Kidney (tissue), 14 donors: ENCODE results near the gene SFXN2. TPM values are rescaled to one million over a fixed set of nuclear protein-coding genes. Genes with fewer than 3 reads are reported as not detected.
A peak's percentile ranks its signal among the peaks of the same experiment; 100 is the strongest.

Experiments
- DNase-seq, 5 donors: peaks; one replicate each; pipeline ENCODE4 v3.0.0-alpha.2; 2013 to 2020
- FAIRE-seq: peaks from 2 replicates; lab custom pipeline; 2012; peaks lifted over from hg19 to GRCh38; lab: Jason Lieb, UNC
- H3K27ac ChIP-seq, 2 donors: one replicate each; pipeline ENCODE4 v1.7.0; 2013; ENCODE audit warnings: low read depth in 2 of 2, low read length in 2 of 2, inconsistent platforms in 1 of 2
- H3K27me3 ChIP-seq: one replicate; pipeline ENCODE4 v1.7.1; 2013; ENCODE audit warnings: low read length, inconsistent platforms; ENCODE audit not compliant: control insufficient read depth, insufficient read depth
- H3K36me3 ChIP-seq, 3 donors: one replicate each; pipeline versions ENCODE4 v1.7.0 to v1.7.1; 2013; ENCODE audit warnings: low read length in 3 of 3, control low read depth in 1 of 3, inconsistent platforms in 1 of 3; ENCODE audit not compliant: insufficient read depth in 3 of 3, control insufficient read depth in 2 of 3
- H3K4me1 ChIP-seq, 3 donors: one replicate each; pipeline versions ENCODE4 v1.7.0 to v1.7.1; 2013; ENCODE audit warnings: low read length in 3 of 3, inconsistent platforms in 1 of 3, low read depth in 1 of 3; ENCODE audit not compliant: control insufficient read depth in 2 of 3, insufficient read depth in 2 of 3
- H3K4me3 ChIP-seq, 3 donors: one replicate each; pipeline versions ENCODE4 v1.7.0 to v1.8.1; 2013; ENCODE audit warnings: low read length in 3 of 3, control low read depth in 1 of 3, inconsistent platforms in 1 of 3
- H3K9ac ChIP-seq, 3 donors: one replicate each; pipeline versions ENCODE4 v1.7.0 to v1.7.1; 2013; ENCODE audit warnings: low read length in 3 of 3, control low read depth in 1 of 3, inconsistent platforms in 1 of 3
- H3K9me3 ChIP-seq, 3 donors: one replicate each; pipeline versions ENCODE4 v1.7.0 to v1.7.1; 2013; ENCODE audit warnings: low read length in 3 of 3, control low read depth in 1 of 3, inconsistent platforms in 1 of 3; ENCODE audit not compliant: control insufficient read depth in 2 of 3, insufficient read depth in 1 of 3
- CTCF ChIP-seq: IDR thresholded peaks from 3 replicates; pipeline ENCODE4 v1.5.1; 2012; ENCODE audit warnings: mild to moderate bottlenecking, moderate library complexity, borderline replicate concordance; ENCODE audit not compliant: insufficient read depth; ENCODE audit errors: extremely low read depth
- intact Hi-C: fragments of 100-400 bp; cut with DNase I; formaldehyde crosslinking; loops from one replicate; pipeline ENCODE4 v1.11.1; 2022
- polyA plus RNA-seq: library from polyadenylated mRNA; stranded (reverse); fragments of 350-450 nt; fragmentation: Illumina TruSeq; extraction: RNeasy Lipid Tissue Mini Kit (QIAGEN cat#74804); gene quantifications from one replicate; pipeline ENCODE4 v1.2.3, GENCODE V29; 2014; ENCODE audit warnings: low read depth, low replicate concordance; ENCODE audit not compliant: insufficient read depth
- total RNA-seq: library from RNA; stranded (reverse); fragmentation: NEBNext Ultra II Directional; extraction: Animal tissue kit (Norgen Biotek cat#: 25700); gene quantifications from one replicate; pipeline ENCODE4 v1.2.1, GENCODE V29; 2021
- donor health status: control.
- donor health status: control.
- donor health status: control.
- donor health status: control.
- donor health status: control.
- donor health status: DM: yes; HTN: yes; CAD: no.
- donor health status: Normal renal cell carcinoma (clear cell type).

SFXN2 gene
- total and polyA plus RNA-seq, 2 donors from 2014 or later: 17.3 to 72.1 TPM

GRCh38 chr10:102674566-102674965 lies 39.9 kb upstream of the SFXN2 start:
- H3K27ac ChIP-seq: peak overlapping the region; percentile 69 to 91
- peak overlapping the region in 1 of 3 donors; percentile 9 for H3K9ac ChIP-seq
- intact Hi-C loops: no loop called here
- H3K4me1 ChIP-seq: peaks cover 47 to 63% (median 56%) of the 10 kb centered on the region in 3 donors
- no peak for TF ChIP-seq CTCF
- no peaks in the 10 kb centered on the region for H3K36me3 ChIP-seq
- FAIRE-seq (no peak), DNase-seq (peak in 1 of 5 donors; percentile 47)
- H3K4me3 ChIP-seq: peak overlapping the region in 1 of 3 donors; percentile 27
- H3K27me3 ChIP-seq: no peaks in the 10 kb centered on the region
- no peaks in the 10 kb centered on the region for H3K9me3 ChIP-seq

- H3K9ac ChIP-seq: peak overlapping the region in 1 of 3 donors; percentile 9
- no peak for TF ChIP-seq CTCF
- H3K4me3 ChIP-seq: no peak overlapping the region
- peak in 3 of 5 donors; percentile 41 to 56 (median 53) for DNase-seq
- H3K27ac ChIP-seq: peak overlapping the region; percentile 69 to 91
- no peaks in the 10 kb centered on the region for H3K27me3 ChIP-seq
- intact Hi-C loops: no loop called here
- H3K9me3 ChIP-seq: no peaks in the 10 kb centered on the region
- H3K36me3 ChIP-seq: no peaks in the 10 kb centered on the region
- H3K4me1 ChIP-seq: peaks cover 45 to 65% (median 59%) of the 10 kb centered on the region in 3 donors
- no peak for FAIRE-seq
Observed at GRCh38 chr10:102675011-102675665, 39.3 kb upstream of the SFXN2 start.

GRCh38 chr10:102675666-102676533 lies 38.5 kb upstream of the SFXN2 start:
- TF ChIP-seq CTCF: no peak
- H3K4me3 ChIP-seq: peak overlapping the region in 1 of 3 donors; percentile 3
- H3K27ac ChIP-seq: peak overlapping the region; percentile 60 to 91
- H3K9me3 ChIP-seq: no peaks in the 10 kb centered on the region
- H3K4me1 ChIP-seq: peaks cover 43 to 65% (median 59%) of the 10 kb centered on the region in 3 donors
- H3K27me3 ChIP-seq: no peaks in the 10 kb centered on the region
- no peak for FAIRE-seq
- peaks cover 0 to 2% (median 0%) of the 10 kb centered on the region in 3 donors for H3K36me3 ChIP-seq
- intact Hi-C loops: no loop called here
- peak; percentile 65 to 91 (median 74) for DNase-seq
- H3K9ac ChIP-seq: peak overlapping the region in 1 of 3 donors; percentile 41
